Lung (tissue), 12 donors: ENCODE measurements around the gene C20orf204. TPM values are rescaled to one million over a fixed set of nuclear protein-coding genes. Genes with fewer than 3 reads are reported as not detected.
A peak's percentile ranks its signal among the peaks of the same experiment; 100 is the strongest.

ENCODE experiments used
- ATAC-seq: fragments of 200-7000 bp; cut with Tn5 transposase; one replicate; pipeline ENCODE4 v1.9.1; 2020; ENCODE audit warnings: moderate number of reproducible peaks; ENCODE audit not compliant: insufficient read depth, low FRiP score
- DNase-seq, 3 donors: peaks; one replicate each; pipeline ENCODE4 v3.0.0-alpha.2; 2013 to 2017
- H3K27ac ChIP-seq, 2 donors: one replicate each; pipeline ENCODE4 v1.5.1; 2013; ENCODE audit warnings: mild to moderate bottlenecking in 2 of 2, moderate library complexity in 2 of 2, control low read depth in 1 of 2, inconsistent platforms in 1 of 2, low read depth in 1 of 2, low read length in 1 of 2
- H3K27me3 ChIP-seq, 3 donors: one replicate each; pipeline ENCODE4 v1.5.1; 2013; ENCODE audit warnings: low read length in 2 of 3; ENCODE audit not compliant: control insufficient read depth in 3 of 3, insufficient read depth in 3 of 3
- H3K36me3 ChIP-seq, 4 donors: one replicate each; pipeline ENCODE4 v1.5.1; 2013; ENCODE audit warnings: low read length in 4 of 4, mild to moderate bottlenecking in 1 of 4, moderate library complexity in 1 of 4; ENCODE audit not compliant: control insufficient read depth in 4 of 4, insufficient read depth in 4 of 4
- H3K4me1 ChIP-seq, 5 donors: one replicate each; pipeline ENCODE4 v1.5.1; 2013; ENCODE audit warnings: low read length in 5 of 5, mild to moderate bottlenecking in 2 of 5, moderate library complexity in 1 of 5; ENCODE audit not compliant: control insufficient read depth in 5 of 5, insufficient read depth in 5 of 5
- H3K4me3 ChIP-seq: one replicate; pipeline ENCODE4 v1.5.1; 2013; ENCODE audit warnings: mild to moderate bottlenecking, control low read depth, moderate library complexity
- H3K9ac ChIP-seq, 2 donors: one replicate each; pipeline ENCODE4 v1.5.1; 2013; ENCODE audit warnings: low read length in 2 of 2, control low read depth in 1 of 2; ENCODE audit not compliant: insufficient read depth in 1 of 2
- H3K9me3 ChIP-seq, 4 donors: one replicate each; pipeline ENCODE4 v1.5.1; 2013; ENCODE audit warnings: low read length in 3 of 4, mild to moderate bottlenecking in 1 of 4, moderate library complexity in 1 of 4; ENCODE audit not compliant: control insufficient read depth in 4 of 4, insufficient read depth in 3 of 4
- CTCF ChIP-seq: IDR thresholded peaks from 2 replicates; pipeline ENCODE4 v1.5.1; 2012; ENCODE audit warnings: mild to moderate bottlenecking; ENCODE audit errors: control extremely low read depth, extremely low read depth
- WGBS, 2 donors: extraction: QIAGEN DNeasy Blood & Tissue Kit; methylation state at CpG; one replicate each; pipeline ENCODE4 v1.1.7; 2013; 5-methylcytosine and 5-hydroxymethylcytosine counted together
- polyA plus RNA-seq, 2 donors: library from polyadenylated mRNA; stranded (reverse); fragments of 200-250 nt; gene quantifications; one replicate each; pipeline ENCODE4 v1.2.1, GENCODE V29; 2013
- total RNA-seq, 2 donors: library from RNA; depleted of rRNA in 1 of 2; stranded (reverse); fragments of >200 nt in 1 of 2; gene quantifications; one replicate each; pipeline ENCODE4 v1.2.1, GENCODE V29; 2014 to 2021
- donor health status: control.
- donor health status: control.
- donor health status: Bipolar disorder and iron deficiency.
- donor health status: healthy.
- donor health status: DM: yes; HTN: yes; CAD: no.

Gene C20orf204
- total and polyA plus RNA-seq, 4 donors = 0.50 to 2.0 (median 0.98) TPM

DNA sequence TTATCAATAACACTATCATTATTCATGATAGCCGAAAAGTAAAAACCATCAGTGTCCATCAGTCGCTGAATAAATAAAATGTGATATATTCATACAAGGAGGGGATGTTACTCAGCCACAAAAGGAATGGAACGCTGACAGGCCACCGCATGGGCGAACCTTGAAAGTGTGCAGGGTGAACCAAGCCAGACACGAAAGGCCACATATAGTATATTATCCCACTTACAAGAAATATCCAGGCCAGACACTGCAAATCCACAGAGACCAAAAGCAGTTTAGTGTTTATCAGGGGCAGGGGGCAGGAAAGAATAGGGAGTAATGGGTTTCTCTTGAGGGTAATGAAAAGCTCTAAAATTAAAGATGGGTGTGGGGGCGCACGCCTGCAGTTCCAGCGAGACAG lies 7.8 kb downstream of the C20orf204 start:
- Histone ChIP-seq H3K9ac (no peak overlapping the region), H3K4me1 (peaks cover 0 to 37% (median 13%) of the 10 kb centered on the region in 5 donors), H3K9me3 (peaks cover 0 to 3% (median 0%) of the 10 kb centered on the region in 4 donors), H3K36me3 (peaks cover 0 to 8% (median 1%) of the 10 kb centered on the region in 4 donors), H3K27me3 (peaks cover 0 to 54% (median 19%) of the 10 kb centered on the region in 3 donors), H3K27ac (no peak overlapping the region), H3K4me3 (no peak overlapping the region)
- WGBS, 2 donors = 81 to 87% methylated on average over 9 of the region's 9 CpGs
- ATAC-seq = no peak
- no peak for DNase-seq
- TF ChIP-seq CTCF = no peak

- H3K36me3 ChIP-seq = peaks cover 0 to 8% (median 1%) of the 10 kb centered on the region in 4 donors
- no peak for TF ChIP-seq CTCF
- no peak overlapping the region for H3K9ac ChIP-seq
- peaks cover 0 to 3% (median 0%) of the 10 kb centered on the region in 4 donors for H3K9me3 ChIP-seq
- H3K27ac ChIP-seq = peak overlapping the region; percentile 38 to 46
- no peak for ATAC-seq
- 60 to 74% methylated on average over 14 of the region's 14 CpGs for WGBS, 2 donors
- peaks cover 0 to 54% (median 17%) of the 10 kb centered on the region in 3 donors for H3K27me3 ChIP-seq
- DNase-seq = no peak
- no peak overlapping the region for H3K4me3 ChIP-seq
- peaks cover 0 to 30% (median 7%) of the 10 kb centered on the region in 5 donors for H3K4me1 ChIP-seq
Observed at GRCh38 chr20:64044484-64045247, 8.7 kb downstream of the C20orf204 start.

DNA sequence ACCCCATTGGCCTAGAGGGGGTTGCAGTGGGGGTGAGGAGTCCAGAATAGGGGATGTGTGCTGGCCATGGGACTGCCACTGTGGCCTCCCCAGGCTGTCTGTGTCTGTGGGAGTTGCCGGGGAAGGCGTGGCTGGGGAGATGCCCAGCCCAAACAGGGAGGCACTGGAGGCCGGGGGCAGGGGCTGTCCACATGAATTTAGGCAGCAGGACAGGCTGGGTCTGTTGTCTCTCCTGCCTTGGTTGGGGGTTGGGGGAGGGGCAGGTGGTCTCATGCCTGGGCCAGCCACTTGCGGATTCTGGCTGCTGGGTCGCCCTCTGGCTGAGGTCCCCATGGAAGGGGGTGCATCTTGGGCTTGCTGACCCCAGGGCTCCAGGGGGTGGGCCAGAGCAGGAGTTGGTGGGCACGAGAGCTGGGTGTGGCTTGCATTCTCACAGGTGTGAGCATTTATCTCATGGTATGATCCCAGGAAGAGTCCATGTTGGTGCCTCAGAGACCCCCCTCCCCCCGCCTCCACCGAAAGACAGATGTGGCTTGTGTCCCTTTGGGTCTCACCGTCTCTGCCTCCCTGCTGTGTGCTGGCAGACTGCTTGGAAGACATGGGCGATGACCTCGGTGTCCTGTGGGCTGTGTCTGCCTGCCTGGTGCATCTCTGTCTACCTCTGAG lies 9.5 kb downstream of the C20orf204 start:
- Histone ChIP-seq H3K4me3 (no peak overlapping the region), H3K27me3 (peaks cover 0 to 60% (median 10%) of the 10 kb centered on the region in 3 donors), H3K9me3 (peaks cover 0 to 3% (median 0%) of the 10 kb centered on the region in 4 donors), H3K36me3 (peaks cover 0 to 8% (median 1%) of the 10 kb centered on the region in 4 donors), H3K27ac (peak overlapping the region; percentile 38 to 46), H3K4me1 (peaks cover 0 to 34% (median 8%) of the 10 kb centered on the region in 5 donors), H3K9ac (no peak overlapping the region)
- WGBS, 2 donors = 57 to 78% methylated on average over 11 of the region's 11 CpGs
- ATAC-seq (no peak), DNase-seq (no peak)
- no peak for TF ChIP-seq CTCF
